HG03571 (cell line): ENCODE data around the gene CCDC124.

ENCODE experiments used
- ATAC-seq: cut with Tn5 transposase; IDR thresholded peaks from one replicate; pipeline ENCODE4 v1.9.1; 2021; ENCODE audit not compliant: unreplicated experiment

Gene CCDC124

DNA sequence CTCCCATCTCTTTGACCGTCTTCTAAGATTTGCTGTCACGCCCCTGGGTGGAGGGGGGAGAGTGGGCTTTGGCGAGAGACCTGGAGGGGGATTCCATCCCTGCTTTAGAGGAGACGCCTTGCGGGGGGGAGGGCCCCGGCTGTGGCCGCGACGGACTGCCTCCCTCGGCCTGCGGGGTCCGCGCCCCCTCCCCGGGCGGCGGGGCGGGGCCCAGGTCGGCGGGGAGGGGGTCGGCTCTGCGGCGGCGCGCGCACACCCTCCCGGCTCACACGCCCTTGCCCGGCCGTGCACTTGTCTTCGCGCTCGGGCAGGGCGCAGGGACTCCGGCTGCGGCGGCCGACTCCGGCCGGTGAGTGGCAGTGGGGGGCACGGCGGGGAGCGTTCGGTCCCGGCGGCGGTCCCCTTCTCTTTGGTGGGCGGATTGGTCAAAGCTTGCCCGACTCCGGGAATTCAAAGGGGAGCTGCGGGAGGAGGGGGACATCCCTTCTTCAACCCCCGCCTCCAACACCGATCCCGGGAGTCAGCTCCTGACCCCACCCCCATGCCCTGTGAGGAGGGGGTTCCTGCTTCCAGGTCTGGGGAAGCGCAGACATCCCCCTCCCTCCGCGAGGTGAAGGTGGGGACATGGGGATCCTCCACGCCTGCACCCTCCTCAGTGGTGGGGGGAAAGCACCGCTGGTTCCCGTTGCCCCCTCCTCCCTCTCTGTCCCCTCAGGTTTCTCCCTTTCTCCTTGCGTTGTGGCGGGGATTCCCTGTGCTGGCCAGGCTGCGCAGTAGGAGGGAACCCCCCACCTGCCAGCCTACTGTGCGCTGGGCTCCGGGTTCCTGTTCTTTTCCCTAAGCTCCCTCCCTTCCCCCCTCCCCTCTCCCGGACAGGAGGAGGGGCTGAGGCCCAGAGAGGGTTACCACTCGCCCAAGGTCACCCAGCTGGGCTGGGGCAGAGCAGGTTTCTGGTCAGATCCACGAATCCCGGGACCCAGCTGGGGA lies 19.5 kb downstream of the CCDC124 start:
- ATAC-seq: no peak

- ATAC-seq: no peak
These were observed 20.5 kb downstream of the CCDC124 start for GRCh38 chr19:17953316-17953801.

DNA sequence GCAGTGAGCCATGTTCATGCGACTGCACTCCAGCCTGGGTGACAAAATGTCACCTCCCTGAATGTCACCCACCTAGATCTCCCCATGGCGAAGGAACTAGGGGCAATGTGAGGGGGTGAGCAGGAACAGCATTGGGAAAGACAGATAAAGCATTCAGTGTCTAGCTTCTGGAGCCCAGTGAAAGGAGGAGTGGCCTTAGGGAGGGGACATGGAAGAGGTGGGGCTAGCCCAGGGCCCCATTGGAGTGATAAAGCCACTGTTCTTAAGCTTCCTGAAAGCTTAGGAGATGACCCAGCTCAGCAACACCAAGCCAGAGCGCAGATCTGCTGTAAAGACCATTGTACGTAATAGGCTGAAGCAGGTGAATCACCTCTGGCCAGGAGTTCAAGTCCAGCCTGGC lies 21.1 kb downstream of the CCDC124 start:
- ATAC-seq: no peak

DNA sequence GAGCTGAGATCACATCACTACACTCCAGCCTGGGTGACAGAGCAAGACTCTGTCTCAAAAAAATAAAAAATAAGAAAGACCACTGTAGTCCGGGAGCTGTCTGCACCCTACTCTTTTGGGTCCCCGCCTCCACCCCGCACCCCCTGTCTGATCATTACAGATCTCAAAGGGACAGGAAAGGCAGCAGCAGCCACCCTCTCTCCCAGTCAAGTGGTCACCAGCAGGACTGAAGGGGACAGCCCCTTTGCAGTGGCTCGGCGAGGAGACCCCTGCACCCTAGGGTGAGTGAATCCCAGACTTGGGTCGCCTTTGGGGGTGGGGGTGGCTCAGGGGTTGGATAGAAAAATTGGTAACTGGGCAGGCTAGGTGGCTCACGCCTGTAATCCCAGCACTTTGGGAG lies 21.6 kb downstream of the CCDC124 start:
- ATAC-seq: no peak

- no peak for ATAC-seq
These were observed 24.5 kb downstream of the CCDC124 start for GRCh38 chr19:17957149-17957849.

- ATAC-seq: no peak
These were observed 25.1 kb downstream of the CCDC124 start for GRCh38 chr19:17957885-17958284.

DNA sequence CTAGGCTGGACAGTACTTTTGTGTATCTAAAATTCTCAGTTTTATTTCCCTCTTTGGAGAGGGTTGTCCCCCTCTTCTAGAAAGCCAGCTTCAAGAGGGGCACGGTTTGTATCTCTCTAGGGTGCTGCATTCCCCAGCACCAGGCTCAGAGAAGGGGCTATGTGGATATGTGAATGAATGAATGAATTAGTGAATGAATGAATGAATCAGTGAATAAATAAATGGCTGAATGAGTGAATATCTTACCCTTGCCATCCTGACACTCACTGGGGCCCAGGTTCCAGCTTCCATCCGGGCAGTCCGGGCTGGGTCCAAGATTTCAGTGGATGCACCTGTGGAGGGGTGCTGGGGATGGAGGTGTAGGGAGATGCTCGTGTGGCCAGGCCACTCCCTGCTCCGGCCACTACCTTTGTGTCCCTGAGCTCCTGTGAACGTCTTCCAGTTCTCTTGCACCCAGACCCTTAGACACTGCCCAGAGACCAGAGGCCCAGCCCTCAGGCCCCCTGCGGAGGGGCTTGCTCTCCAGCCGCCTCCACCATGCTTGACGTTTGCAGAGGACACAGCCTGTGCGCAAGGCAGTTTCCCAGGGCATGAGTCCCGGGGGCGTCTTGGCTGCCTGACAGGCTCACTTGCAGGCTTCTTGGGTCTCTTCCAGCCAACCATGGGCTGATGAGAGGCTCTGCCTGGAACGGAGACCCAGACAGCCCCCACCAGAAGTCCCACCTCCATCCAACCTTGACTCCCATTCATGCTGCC lies 31.3 kb downstream of the CCDC124 start:
- no peak for ATAC-seq

- no peak for ATAC-seq
These were observed 32.7 kb downstream of the CCDC124 start for GRCh38 chr19:17965370-17966128.

- no peak for ATAC-seq
These were observed 33.3 kb downstream of the CCDC124 start for GRCh38 chr19:17966129-17966483.

DNA sequence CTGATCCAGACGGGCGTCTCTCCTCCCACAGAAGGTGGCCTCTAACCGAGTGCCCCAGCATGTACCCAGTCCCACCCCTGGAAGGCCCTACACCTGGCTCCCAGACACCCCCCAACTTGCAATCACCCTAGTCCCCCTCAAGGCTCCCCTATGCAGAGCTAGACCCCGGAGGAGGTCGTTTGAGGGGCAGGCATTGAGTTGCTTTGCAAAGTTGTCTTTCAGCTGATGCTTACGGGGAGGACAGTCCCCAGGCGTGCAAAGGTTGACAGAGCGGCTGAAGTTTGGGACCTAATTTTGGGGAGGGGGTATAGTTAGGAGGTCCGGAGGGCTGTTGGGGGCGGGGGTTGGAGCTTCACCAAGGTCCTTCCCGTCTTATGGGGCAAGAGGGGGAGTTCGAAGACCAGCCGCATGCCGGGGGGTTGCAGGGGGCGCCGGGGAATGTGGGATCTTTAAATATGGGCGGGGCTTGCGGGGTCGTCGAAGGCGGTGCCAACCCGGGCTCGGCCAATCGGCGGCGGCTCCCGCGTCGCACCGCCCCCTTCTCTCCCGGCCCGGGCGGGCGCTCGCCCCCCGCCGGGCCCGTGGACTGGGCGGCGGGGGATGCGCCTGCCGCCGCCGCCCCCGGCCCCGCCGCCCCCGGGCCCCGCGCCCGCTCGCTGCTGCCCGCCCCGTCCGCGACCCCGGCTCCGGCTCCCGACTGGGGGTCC lies 33.9 kb downstream of the CCDC124 start, which contains the start of gene KCNN1:
KCNN1 (plus strand) TSS at position 558 of the 707 bp plus-strand sequence. CDS start 6,782 bp downstream, outside the sequence.
- no peak for ATAC-seq

- ATAC-seq: no peak
These were observed 34.6 kb downstream of the CCDC124 start for GRCh38 chr19:17967257-17968051.

DNA sequence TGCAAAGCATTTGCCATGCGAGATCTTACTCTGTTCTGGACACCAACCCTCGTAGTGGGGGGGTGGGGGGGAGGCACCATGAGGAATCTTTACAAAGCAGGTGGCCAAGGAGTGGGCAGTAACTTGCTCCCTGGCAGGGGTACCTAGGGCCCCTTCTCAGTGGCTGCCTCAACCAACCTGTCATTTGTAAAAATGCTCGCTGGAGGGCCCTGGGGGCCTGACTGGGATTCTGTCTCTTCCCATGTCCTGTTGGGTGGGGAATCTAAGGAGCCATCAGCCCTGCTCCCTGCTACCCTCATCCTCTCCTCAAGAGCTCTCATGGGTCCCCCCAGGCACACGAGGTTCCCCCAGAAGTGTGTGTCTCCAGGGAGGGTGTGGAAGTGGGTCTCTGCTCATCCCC lies 35.5 kb downstream of the CCDC124 start:
- ATAC-seq: no peak

DNA sequence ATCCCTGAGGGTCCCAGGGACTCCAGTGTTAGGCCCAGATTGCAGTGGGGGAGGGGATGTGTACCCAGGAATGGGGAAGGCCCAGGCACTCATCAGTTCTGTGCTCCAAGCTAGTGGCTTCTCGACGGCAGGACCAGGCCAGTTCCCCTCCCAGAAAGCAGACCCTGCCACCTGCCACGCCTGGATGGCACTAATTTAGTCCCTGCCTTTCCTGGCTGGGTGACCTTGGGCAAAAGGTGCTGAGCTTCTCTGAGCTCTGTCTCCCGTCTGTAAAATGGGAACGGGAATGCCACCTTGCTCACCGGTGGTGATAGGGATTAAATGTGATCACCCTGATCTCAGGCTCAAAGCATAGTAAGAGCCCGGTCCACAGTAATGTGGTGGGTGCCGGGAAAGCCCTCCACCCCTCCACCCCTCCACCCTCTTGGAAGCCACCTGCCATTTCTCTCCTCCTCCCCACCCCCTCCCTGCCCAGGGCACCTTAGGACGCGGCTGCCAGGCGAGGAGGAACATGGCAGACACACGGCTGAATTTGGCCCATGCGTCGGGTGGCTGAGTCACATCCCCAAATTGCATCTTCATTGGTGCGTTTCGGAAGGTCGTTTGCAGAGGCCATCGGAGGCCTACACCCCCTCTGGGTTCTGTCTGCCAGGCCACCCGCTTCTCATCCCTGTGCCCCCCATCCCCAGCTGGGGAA lies 36.4 kb downstream of the CCDC124 start:
- no peak for ATAC-seq

DNA sequence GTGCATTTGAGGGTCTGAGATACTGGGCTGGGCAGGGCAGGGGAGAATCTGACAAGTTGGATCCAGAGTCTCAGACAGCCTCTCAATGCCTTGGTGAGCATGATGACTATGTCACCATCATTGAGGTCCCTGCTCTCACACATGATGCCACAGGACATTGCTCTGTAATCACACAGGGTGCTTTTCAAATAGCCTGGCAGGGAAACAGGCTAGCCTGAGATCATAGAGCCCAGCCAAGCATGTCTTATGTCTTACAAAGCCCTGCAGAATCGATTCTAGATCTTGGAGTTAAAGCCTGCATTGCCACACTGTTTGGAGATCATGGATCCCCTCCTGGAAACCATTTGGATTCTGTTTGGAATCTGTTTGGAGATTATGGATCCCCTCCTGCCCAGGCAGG lies 39.4 kb downstream of the CCDC124 start:
- no peak for ATAC-seq

DNA sequence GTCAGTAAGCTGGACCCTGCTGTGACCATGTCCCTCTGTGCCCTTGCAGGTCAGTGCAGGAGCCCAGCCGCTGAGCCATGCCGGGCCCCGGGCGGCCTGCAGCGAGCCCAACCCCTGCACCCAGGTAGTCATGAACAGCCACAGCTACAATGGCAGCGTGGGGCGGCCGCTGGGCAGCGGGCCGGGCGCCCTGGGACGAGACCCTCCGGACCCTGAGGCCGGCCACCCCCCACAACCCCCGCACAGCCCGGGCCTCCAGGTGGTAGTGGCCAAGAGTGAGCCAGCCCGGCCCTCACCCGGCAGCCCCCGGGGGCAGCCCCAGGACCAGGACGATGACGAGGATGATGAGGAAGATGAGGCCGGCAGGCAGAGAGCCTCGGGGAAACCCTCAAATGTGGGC lies 40.9 kb downstream of the CCDC124 start:
- ATAC-seq: no peak

GRCh38 chr19:17974551-17974950 lies 41.7 kb downstream of the CCDC124 start:
- ATAC-seq: no peak

- no peak for ATAC-seq
These were observed 42.2 kb downstream of the CCDC124 start for GRCh38 chr19:17975032-17975431.

DNA sequence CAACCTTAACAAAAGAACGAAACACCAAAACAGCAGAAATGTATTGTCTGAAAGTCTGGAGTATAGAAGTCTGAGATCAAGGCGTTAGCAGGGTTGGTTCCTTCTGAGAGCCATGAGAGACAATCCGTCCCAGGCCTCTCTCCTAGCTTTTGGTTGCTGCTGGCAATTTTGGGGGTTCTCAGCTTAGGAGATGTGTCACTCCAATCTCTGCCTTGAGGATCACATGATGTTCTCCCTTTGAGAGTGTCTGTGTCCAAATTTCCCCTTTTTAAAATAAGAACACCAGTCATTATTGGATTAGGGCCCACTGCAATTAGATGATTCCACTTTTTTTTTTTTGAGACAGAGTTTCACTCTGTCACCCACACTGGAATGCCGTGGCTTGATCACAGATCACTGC lies 44.2 kb downstream of the CCDC124 start:
- ATAC-seq: no peak
